Aorta (tissue), 5 donors: ENCODE results near the gene B9D1. TPM values are rescaled to one million over a fixed set of nuclear protein-coding genes. Genes with fewer than 3 reads are reported as not detected.

Experiments
- ATAC-seq: fragments of 200-7000 bp; cut with Tn5 transposase; one replicate; pipeline ENCODE4 v1.9.1; 2022; ENCODE audit warnings: moderate library complexity; ENCODE audit not compliant: low FRiP score
- DNase-seq, 2 donors: peaks; one replicate each; pipeline ENCODE4 v3.0.0-alpha.2; 2020
- H3K27ac ChIP-seq, 2 donors: one replicate each; pipeline ENCODE4 v1.5.1; 2013; ENCODE audit warnings: low read length in 2 of 2, mild to moderate bottlenecking in 2 of 2, moderate library complexity in 2 of 2, control low read depth in 1 of 2, inconsistent platforms in 1 of 2, low read depth in 1 of 2
- H3K27me3 ChIP-seq, 2 donors: one replicate each; pipeline ENCODE4 v1.6.1; 2013; ENCODE audit warnings: control low read depth in 1 of 2, low read length in 1 of 2, mild to moderate bottlenecking in 1 of 2, moderate library complexity in 1 of 2; ENCODE audit not compliant: insufficient read depth in 2 of 2, control insufficient read depth in 1 of 2
- H3K36me3 ChIP-seq, 2 donors: one replicate each; pipeline ENCODE4 v1.6.1; 2013; ENCODE audit warnings: control low read depth in 1 of 2, low read length in 1 of 2, mild to moderate bottlenecking in 1 of 2; ENCODE audit not compliant: insufficient read depth in 2 of 2, control insufficient read depth in 1 of 2
- H3K4me1 ChIP-seq, 2 donors: one replicate each; pipeline ENCODE4 v1.6.1; 2013; ENCODE audit warnings: low read length in 2 of 2, control low read depth in 1 of 2, mild to moderate bottlenecking in 1 of 2, moderate library complexity in 1 of 2; ENCODE audit not compliant: insufficient read depth in 2 of 2, control insufficient read depth in 1 of 2
- H3K4me3 ChIP-seq, 2 donors: one replicate each; pipeline ENCODE4 v1.5.1; 2013; ENCODE audit warnings: low read length in 2 of 2, control low read depth in 1 of 2, mild to moderate bottlenecking in 1 of 2
- H3K9me3 ChIP-seq: one replicate; pipeline ENCODE4 v1.6.1; 2013; ENCODE audit warnings: mild to moderate bottlenecking, low read length; ENCODE audit not compliant: control insufficient read depth
- WGBS, 2 donors: extraction: QIAGEN DNeasy Blood & Tissue Kit; methylation state at CpG; one replicate each; pipeline ENCODE4 v1.1.7; 2013; 5-methylcytosine and 5-hydroxymethylcytosine counted together
- intact Hi-C, 2 donors: fragments of 100-400 bp; cut with DNase I; formaldehyde crosslinking; loops; one replicate each; pipeline versions ENCODE4 v1.14.2 to v1.15.0; 2022
- polyA plus RNA-seq, 2 donors: library from polyadenylated mRNA; stranded (reverse); fragments of 200-250 nt; gene quantifications; one replicate each; pipeline ENCODE4 v1.2.3, GENCODE V29; 2013
- total RNA-seq, 2 donors: library from RNA; stranded (reverse); fragmentation: NEBNext Ultra II Directional; extraction: Animal tissue kit (Norgen Biotek cat#: 25700); gene quantifications; one replicate each; pipeline ENCODE4 v1.2.1, GENCODE V29; 2021
- donor health status: healthy with polysubstance abuse.
- donor health status: Bipolar disorder and iron deficiency.
- donor health status: DM: no; HTN: no; CAD: no.
- donor health status: DM: no; HTN: no; CAD: no.
- donor health status: DM: yes; HTN: yes; CAD: no.

Gene B9D1
- total and polyA plus RNA-seq, 4 donors = 7.3 to 16.5 (median 9.2) TPM

GRCh38 chr17:19392303-19392702 is 29.8 kb upstream of the B9D1 start:
- H3K9me3 ChIP-seq = no peaks in the 10 kb centered on the region
- ATAC-seq (no peak), DNase-seq (peak in 1 of 2 donors; percentile 75)
- intact Hi-C loops = no loop called here
- H3K4me1 ChIP-seq = peaks cover 3 to 5% of the 10 kb centered on the region in 2 donors
- H3K27ac ChIP-seq = peak overlapping the region; percentile 80 to 89
- H3K36me3 ChIP-seq = no peaks in the 10 kb centered on the region
- no peak overlapping the region for H3K4me3 ChIP-seq
- 5 to 8% methylated on average over 7 of the region's 7 CpGs for WGBS, 2 donors
- H3K27me3 ChIP-seq = no peaks in the 10 kb centered on the region

DNA sequence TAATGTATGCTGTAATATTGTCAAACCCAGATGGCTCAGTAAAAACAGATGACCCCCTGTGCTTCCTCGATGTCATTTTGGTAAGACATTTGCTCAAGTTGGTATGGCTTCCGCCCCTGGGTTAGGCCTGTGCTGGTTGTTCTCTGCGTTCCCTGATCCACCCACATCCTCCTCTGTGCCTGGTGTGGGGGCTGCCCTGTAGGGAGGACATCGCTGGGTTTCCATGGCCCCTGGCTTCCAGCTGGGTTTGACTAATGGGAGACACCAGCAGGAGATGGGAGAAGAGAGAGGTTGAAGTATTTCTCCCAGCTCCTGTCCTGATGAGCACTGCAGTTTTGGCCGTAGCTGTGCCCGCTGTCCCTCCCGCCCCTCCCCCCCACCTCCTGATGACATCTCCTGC is 28.9 kb upstream of the B9D1 start:
- Histone ChIP-seq H3K9me3 (no peaks in the 10 kb centered on the region), H3K27me3 (no peaks in the 10 kb centered on the region), H3K4me1 (peaks cover 3 to 5% of the 10 kb centered on the region in 2 donors), H3K4me3 (no peak overlapping the region), H3K27ac (peak overlapping the region in 1 of 2 donors; percentile 89), H3K36me3 (no peaks in the 10 kb centered on the region)
- ATAC-seq = no peak
- peak in 1 of 2 donors; percentile 47 for DNase-seq
- intact Hi-C loops = no loop called here
- WGBS, 2 donors = 87 to 93% methylated on average over 7 of the region's 7 CpGs

GRCh38 chr17:19390951-19391350 is 28.4 kb upstream of the B9D1 start:
- intact Hi-C loops = no loop called here
- no peaks in the 10 kb centered on the region for H3K36me3 ChIP-seq
- no peaks in the 10 kb centered on the region for H3K27me3 ChIP-seq
- peaks cover 3 to 5% of the 10 kb centered on the region in 2 donors for H3K4me1 ChIP-seq
- H3K9me3 ChIP-seq = no peaks in the 10 kb centered on the region
- DNase-seq (no peak), ATAC-seq (no peak)
- peak overlapping the region in 1 of 2 donors; percentile 89 for H3K27ac ChIP-seq
- no peak overlapping the region for H3K4me3 ChIP-seq
- 79 to 85% methylated on average over 2 of the region's 2 CpGs for WGBS, 2 donors

DNA sequence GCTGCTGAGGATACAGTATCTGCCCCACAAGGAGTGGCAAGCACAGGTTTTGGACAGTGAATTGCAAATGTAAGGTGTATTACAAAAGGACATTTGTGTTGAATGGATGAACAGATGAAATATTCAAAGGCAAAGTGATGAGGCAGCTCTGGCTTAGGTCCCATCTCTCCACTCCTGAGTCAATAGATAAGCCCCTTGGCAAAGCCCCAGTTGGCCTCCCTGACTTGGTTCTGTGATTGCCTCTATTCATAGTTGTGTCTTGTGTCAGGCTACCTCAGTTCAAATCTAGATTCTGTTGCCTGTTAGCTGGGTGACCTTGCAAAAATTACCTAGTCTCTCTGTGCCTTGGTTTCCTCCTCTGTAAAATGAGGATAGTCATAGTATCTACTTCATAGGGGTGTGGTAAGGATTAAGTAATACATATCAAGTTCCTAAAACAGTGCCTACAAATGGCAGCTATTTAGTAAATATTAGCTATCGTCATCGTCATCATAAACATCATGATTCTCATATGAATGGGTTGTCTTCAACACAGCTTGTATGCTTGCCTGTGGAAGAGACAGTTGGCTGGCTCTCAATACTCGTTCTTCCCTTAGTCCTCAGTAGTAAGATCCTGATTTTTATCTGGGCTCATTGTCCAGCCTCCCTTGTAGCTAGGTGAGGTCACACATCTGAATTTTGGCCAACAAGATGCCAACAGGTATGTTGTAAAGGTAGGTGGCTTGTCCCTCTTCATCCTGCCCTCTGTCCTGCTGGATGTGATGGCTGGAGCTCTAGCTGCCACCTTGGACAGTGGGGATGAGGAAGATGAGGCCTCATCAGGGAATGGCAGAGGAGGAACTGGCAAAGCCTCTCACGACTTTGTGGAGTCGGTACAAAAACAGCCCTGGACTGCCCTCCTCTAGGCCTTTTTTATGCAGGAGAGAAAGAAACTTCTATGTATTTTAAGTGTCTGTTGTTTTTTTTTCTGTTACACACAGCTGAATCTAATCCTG is 26.6 kb upstream of the B9D1 start:
- no peak for ATAC-seq
- Histone ChIP-seq H3K27ac (peak overlapping the region; percentile 79 to 97), H3K4me3 (no peak overlapping the region), H3K27me3 (no peaks in the 10 kb centered on the region), H3K36me3 (no peaks in the 10 kb centered on the region), H3K9me3 (no peaks in the 10 kb centered on the region), H3K4me1 (peaks cover 3 to 10% of the 10 kb centered on the region in 2 donors)
- 39 to 42% methylated on average over 5 of the region's 5 CpGs for WGBS, 2 donors
- intact Hi-C loops = no loop called here
- DNase-seq = peak in 1 of 2 donors; percentile 47

GRCh38 chr17:19387921-19388521 is 25.5 kb upstream of the B9D1 start:
- intact Hi-C loops = no loop called here
- Histone ChIP-seq H3K36me3 (no peaks in the 10 kb centered on the region), H3K27me3 (no peaks in the 10 kb centered on the region), H3K9me3 (no peaks in the 10 kb centered on the region), H3K27ac (peak overlapping the region; percentile 92 to 98), H3K4me1 (peaks cover 3 to 10% of the 10 kb centered on the region in 2 donors), H3K4me3 (no peak overlapping the region)
- peak; percentile 26 for ATAC-seq
- DNase-seq = peak in 1 of 2 donors; percentile 45
- WGBS, 2 donors = 56 to 61% methylated on average over 2 of the region's 2 CpGs

- peak within 1 kb of the TSS; percentile 92 to 98 for H3K27ac ChIP-seq
- intact Hi-C loops = no loop called here
- 1 to 3% methylated on average over 17 to 22 of the region's 22 CpGs for WGBS, 2 donors
- peak within 1 kb of the TSS in 1 of 2 donors; percentile 55 for H3K4me3 ChIP-seq
- no peaks in the 10 kb centered on the region for H3K36me3 ChIP-seq
- H3K9me3 ChIP-seq = no peaks in the 10 kb centered on the region
- H3K4me1 ChIP-seq = peaks cover 0 to 12% of the 10 kb centered on the region in 2 donors
- H3K27me3 ChIP-seq = no peaks in the 10 kb centered on the region
- DNase-seq (peak; percentile 89 to 91), ATAC-seq (peak; percentile 81)
Observed at GRCh38 chr17:19386974-19387920, 24.7 kb upstream of the B9D1 start, which contains the start of gene MFAP4. MFAP4 (minus strand) TSS chr17:19387190; CDS start chr17:19387155, 35 bp downstream.

GRCh38 chr17:19386051-19386929 is 23.8 kb upstream of the B9D1 start:
- ATAC-seq (peak; percentile 47), DNase-seq (peak; percentile 86 to 87)
- Histone ChIP-seq H3K9me3 (no peaks in the 10 kb centered on the region), H3K27me3 (no peaks in the 10 kb centered on the region), H3K27ac (peak overlapping the region; percentile 92 to 98), H3K36me3 (no peaks in the 10 kb centered on the region), H3K4me3 (peak overlapping the region in 1 of 2 donors; percentile 55), H3K4me1 (peaks cover 0 to 13% of the 10 kb centered on the region in 2 donors)
- intact Hi-C loops = no loop called here
- 7 to 8% methylated on average over 20 of the region's 20 CpGs for WGBS, 2 donors
